Breast epithelium (tissue), 3 donors: ENCODE measurements around the gene RNU2-63P.
"Not testable (repeated sequence)": the region's sequence is repeated elsewhere in the genome, so short reads cannot be mapped to it uniquely, and the experiment has no call there.

ENCODE experiments used
- POLR2A ChIP-seq: fragments of 450-650 bp; IDR thresholded peaks from one replicate; pipeline ENCODE4 v1.6.1; 2016; ENCODE audit warnings: antibody characterized with exemption, mild to moderate bottlenecking, moderate library complexity
- TF ChIP-seq, protein P1 (sequence below), 3 donors: fragments of 450-650 bp; IDR thresholded peaks; one replicate each; pipeline ENCODE4 v1.5.1; 2016 to 2017; ENCODE audit warnings: antibody characterized with exemption in 3 of 3, mild to moderate bottlenecking in 3 of 3, moderate library complexity in 3 of 3

DNA sequence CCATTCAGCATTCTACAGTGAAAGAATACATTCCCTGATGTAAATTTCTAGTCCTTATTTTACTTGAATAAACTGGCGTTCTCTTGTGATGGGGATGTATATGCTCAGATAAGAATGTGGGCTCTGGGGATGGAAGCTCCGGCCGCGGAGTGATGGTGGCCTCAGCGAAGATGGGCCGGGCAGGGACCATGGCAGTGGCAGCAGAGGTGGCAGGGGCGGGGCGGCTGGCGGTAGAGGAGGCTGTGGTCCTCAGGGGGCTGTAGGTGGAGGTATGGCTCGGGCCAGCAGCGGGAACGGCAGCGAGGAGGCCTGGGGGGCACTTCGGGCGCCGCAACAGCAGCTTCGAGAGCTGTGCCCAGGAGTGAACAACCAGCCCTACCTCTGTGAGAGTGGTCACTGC lies 44.0 kb downstream of the RNU2-63P start:
- TF ChIP-seq, protein P1, sequence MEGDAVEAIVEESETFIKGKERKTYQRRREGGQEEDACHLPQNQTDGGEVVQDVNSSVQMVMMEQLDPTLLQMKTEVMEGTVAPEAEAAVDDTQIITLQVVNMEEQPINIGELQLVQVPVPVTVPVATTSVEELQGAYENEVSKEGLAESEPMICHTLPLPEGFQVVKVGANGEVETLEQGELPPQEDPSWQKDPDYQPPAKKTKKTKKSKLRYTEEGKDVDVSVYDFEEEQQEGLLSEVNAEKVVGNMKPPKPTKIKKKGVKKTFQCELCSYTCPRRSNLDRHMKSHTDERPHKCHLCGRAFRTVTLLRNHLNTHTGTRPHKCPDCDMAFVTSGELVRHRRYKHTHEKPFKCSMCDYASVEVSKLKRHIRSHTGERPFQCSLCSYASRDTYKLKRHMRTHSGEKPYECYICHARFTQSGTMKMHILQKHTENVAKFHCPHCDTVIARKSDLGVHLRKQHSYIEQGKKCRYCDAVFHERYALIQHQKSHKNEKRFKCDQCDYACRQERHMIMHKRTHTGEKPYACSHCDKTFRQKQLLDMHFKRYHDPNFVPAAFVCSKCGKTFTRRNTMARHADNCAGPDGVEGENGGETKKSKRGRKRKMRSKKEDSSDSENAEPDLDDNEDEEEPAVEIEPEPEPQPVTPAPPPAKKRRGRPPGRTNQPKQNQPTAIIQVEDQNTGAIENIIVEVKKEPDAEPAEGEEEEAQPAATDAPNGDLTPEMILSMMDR (IDR thresholded peaks at IDR 0.05) = not testable (repeated sequence)
- not testable (repeated sequence) for TF ChIP-seq POLR2A
